Colonic mucosa (tissue), 4 donors: Measurements from ENCODE around the gene ALDH1B1. TPM values are rescaled to one million over a fixed set of nuclear protein-coding genes. Genes with fewer than 3 reads are reported as not detected.

Experiments
- DNase-seq: peaks from one replicate; pipeline ENCODE4 v3.0.0-alpha.2; 2020
- H3K27ac ChIP-seq: fragments of 200-600 bp; one replicate; pipeline ENCODE4 v1.8.0; 2021
- H3K27me3 ChIP-seq: fragments of 200-600 bp; one replicate; pipeline ENCODE4 v1.8.0; 2021
- H3K36me3 ChIP-seq: fragments of 200-600 bp; one replicate; pipeline ENCODE4 v1.8.0; 2021
- H3K4me1 ChIP-seq: fragments of 200-600 bp; one replicate; pipeline ENCODE4 v1.8.0; 2021; ENCODE audit warnings: mild to moderate bottlenecking
- H3K4me3 ChIP-seq: fragments of 200-600 bp; one replicate; pipeline ENCODE4 v1.8.0; 2021
- H3K9ac ChIP-seq, 2 donors: one replicate each; pipeline ENCODE4 v1.7.0; 2013; ENCODE audit warnings: control low read depth in 2 of 2, low read depth in 2 of 2, low read length in 2 of 2
- H3K9me3 ChIP-seq: fragments of 200-600 bp; one replicate; pipeline ENCODE4 v1.8.0; 2021
- intact Hi-C: fragments of 100-400 bp; cut with DNase I; formaldehyde crosslinking; loops from one replicate; pipeline ENCODE4 v1.14.1; 2022
- total RNA-seq, 2 donors: library from RNA; stranded (reverse); fragmentation: NEBNext Ultra II Directional in 1 of 2; extraction: Animal tissue kit (Norgen Biotek cat#: 25700) in 1 of 2; gene quantifications; one replicate each; pipeline ENCODE4 v1.2.1, GENCODE V29; 2021
- TF ChIP-seq, protein P1 (sequence below): fragments of 200-600 bp; IDR thresholded peaks from one replicate; pipeline ENCODE4 v1.8.0; 2022; ENCODE audit warnings: antibody characterized with exemption, mild to moderate bottlenecking
- donor health status: healthy.
- donor health status: DM: no; HTN: no; CAD: no.
- donor health status: DM: no; HTN: no; CAD: no.

The ALDH1B1 gene
- total RNA-seq, 2 donors from 2014 or later = 58.7 to 89.9 TPM

- Histone ChIP-seq H3K4me1 (no peaks in the 10 kb centered on the region), H3K9me3 (no peaks in the 10 kb centered on the region), H3K9ac (no peak overlapping the region), H3K27me3 (no peaks in the 10 kb centered on the region), H3K4me3 (no peak overlapping the region), H3K36me3 (no peaks in the 10 kb centered on the region), H3K27ac (no peak overlapping the region)
- intact Hi-C loops = no loop called here
- TF ChIP-seq, protein P1, sequence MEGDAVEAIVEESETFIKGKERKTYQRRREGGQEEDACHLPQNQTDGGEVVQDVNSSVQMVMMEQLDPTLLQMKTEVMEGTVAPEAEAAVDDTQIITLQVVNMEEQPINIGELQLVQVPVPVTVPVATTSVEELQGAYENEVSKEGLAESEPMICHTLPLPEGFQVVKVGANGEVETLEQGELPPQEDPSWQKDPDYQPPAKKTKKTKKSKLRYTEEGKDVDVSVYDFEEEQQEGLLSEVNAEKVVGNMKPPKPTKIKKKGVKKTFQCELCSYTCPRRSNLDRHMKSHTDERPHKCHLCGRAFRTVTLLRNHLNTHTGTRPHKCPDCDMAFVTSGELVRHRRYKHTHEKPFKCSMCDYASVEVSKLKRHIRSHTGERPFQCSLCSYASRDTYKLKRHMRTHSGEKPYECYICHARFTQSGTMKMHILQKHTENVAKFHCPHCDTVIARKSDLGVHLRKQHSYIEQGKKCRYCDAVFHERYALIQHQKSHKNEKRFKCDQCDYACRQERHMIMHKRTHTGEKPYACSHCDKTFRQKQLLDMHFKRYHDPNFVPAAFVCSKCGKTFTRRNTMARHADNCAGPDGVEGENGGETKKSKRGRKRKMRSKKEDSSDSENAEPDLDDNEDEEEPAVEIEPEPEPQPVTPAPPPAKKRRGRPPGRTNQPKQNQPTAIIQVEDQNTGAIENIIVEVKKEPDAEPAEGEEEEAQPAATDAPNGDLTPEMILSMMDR = no peak
- no peak for DNase-seq
Observed at GRCh38 chr9:38355115-38355514, 37.4 kb upstream of the ALDH1B1 start.

DNA sequence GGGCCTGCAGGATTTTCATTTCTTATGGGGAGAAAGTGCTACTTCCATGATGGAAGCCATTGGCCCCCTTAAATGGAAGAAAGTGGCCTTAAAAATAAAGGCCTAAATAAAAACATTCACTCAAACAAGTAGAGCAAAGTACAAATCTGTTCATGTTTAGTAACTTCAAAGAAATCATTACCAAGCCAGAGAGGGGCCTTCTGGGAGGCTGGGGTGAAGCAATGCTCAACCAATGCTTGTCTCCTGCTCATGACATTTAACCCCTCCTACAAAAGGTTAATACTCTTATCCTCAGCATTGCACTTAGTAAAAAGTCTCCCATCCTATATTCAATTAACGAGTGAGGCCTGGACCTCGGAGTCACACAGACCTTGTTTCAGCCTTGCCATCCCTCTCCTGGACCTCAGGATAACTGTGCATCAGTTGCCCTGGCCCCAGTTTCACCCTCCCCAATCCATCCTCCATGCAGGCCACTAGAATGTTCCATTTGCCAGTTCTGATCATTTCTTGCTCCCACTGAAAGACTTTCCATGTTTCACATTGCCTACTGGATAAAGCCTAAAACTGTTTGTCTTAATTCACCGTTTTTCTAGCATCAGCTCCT is 36.9 kb upstream of the ALDH1B1 start:
- Histone ChIP-seq H3K9ac (no peak overlapping the region), H3K9me3 (no peaks in the 10 kb centered on the region), H3K27me3 (no peaks in the 10 kb centered on the region), H3K4me3 (no peak overlapping the region), H3K27ac (no peak overlapping the region), H3K4me1 (no peaks in the 10 kb centered on the region), H3K36me3 (no peaks in the 10 kb centered on the region)
- intact Hi-C loops = no loop called here
- DNase-seq = no peak
- TF ChIP-seq, protein P1 = no peak

GRCh38 chr9:38356851-38357250 is 35.7 kb upstream of the ALDH1B1 start:
- no peak for DNase-seq
- no peak overlapping the region for H3K4me3 ChIP-seq
- H3K4me1 ChIP-seq = no peaks in the 10 kb centered on the region
- H3K9ac ChIP-seq = no peak overlapping the region
- no peak overlapping the region for H3K27ac ChIP-seq
- intact Hi-C loops = no loop called here
- no peaks in the 10 kb centered on the region for H3K9me3 ChIP-seq
- H3K27me3 ChIP-seq = no peaks in the 10 kb centered on the region
- no peaks in the 10 kb centered on the region for H3K36me3 ChIP-seq
- TF ChIP-seq, protein P1 = no peak

DNA sequence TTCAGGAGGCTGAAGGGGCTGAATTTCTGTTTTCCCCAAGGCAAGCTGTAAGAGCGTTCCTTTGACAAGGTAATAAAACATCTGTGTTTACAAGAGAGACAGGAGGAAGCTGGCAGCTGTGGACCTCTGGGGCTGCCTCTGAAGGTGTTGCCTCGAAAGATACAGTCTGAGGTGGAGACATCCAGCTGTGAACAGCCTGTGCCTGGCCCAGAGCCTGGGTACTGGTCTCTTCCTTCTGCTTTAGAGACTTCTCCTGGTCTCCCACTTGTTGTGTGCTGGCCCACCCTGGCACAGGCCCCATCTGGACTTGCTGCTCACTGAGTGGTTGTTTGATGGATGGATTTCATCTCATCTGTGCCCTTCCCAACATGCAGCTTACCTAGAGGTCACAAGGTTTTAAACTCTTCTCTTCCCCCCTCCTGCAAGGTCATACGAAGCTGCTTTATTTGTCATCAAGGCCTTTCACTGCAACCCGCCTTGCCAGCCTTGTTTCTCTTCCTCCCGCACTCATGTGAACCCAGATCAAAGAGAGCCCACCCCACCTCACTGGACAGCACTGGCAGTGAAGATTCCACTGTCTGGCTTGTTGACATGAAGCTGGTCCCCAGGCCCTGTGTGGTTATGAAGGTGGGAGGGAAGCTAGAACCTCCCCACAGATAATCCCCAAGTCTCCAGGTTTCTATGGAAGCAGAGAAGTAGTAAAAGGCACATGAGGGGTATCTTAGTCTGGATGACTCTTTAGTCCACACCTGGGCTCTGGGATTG is 35.0 kb upstream of the ALDH1B1 start:
- Histone ChIP-seq H3K9ac (no peak overlapping the region), H3K36me3 (no peaks in the 10 kb centered on the region), H3K4me1 (no peaks in the 10 kb centered on the region), H3K27ac (no peak overlapping the region), H3K9me3 (no peaks in the 10 kb centered on the region), H3K27me3 (no peaks in the 10 kb centered on the region), H3K4me3 (no peak overlapping the region)
- TF ChIP-seq, protein P1 = no peak
- intact Hi-C loops = no loop called here
- no peak for DNase-seq

GRCh38 chr9:38358390-38359296 is 33.9 kb upstream of the ALDH1B1 start:
- Histone ChIP-seq H3K27ac (no peak overlapping the region), H3K9ac (no peak overlapping the region), H3K4me1 (no peaks in the 10 kb centered on the region), H3K27me3 (no peaks in the 10 kb centered on the region), H3K4me3 (no peak overlapping the region), H3K36me3 (no peaks in the 10 kb centered on the region), H3K9me3 (no peaks in the 10 kb centered on the region)
- no peak for DNase-seq
- intact Hi-C loops = no loop called here
- TF ChIP-seq, protein P1 = no peak
